Measurements from ENCODE around the gene CELA3B.
"Not testable (repeated sequence)": the region's sequence is repeated elsewhere in the genome, so short reads cannot be mapped to it uniquely, and the experiment has no call there.

DNA sequence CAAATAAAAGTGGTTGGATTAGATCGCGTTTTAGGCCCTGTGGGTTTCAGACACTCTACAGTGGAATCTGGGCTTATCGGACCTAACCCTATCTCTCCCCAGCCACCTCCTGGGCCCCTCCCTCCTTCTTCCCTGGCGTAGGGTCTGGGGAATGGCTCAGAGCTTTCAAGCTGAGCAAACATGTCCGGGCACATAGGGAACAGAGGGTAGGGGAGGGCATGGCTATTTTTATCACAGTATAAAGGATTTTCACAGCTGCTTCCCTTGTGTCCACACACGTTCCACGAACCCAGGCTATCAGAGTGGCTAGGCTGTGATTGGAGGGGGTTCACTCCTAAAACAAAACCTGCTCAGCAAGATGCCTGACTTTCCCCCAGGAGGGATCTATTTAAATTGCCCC is 22.8 kb downstream of the CELA3B start:
- not testable (repeated sequence) for TF ChIP-seq POLR2A (IDR thresholded peaks at IDR 0.05; ENCODE audit: low read length); GATA1 (IDR thresholded peaks at IDR 0.05; ENCODE audit: low read depth, low read length)
